Endothelial cell of umbilical vein (primary cell): ENCODE results near the gene ACVRL1. TPM values are rescaled to one million over a fixed set of nuclear protein-coding genes. Genes with fewer than 3 reads are reported as not detected.
A peak's percentile ranks its signal among the peaks of the same experiment; 100 is the strongest.

Experiments
- BruUV-seq: library from RNA; stranded (reverse); fragments of 400-500 nt; replicated peaks from 2 replicates; lab custom pipeline; 2021; lab: Mats Ljungman, UMichigan
- CTCF ChIA-PET: fragments of 300-600, 350-600 bp; sonication (Branson Sonifier 250); formaldehyde crosslinking; loops from one replicate; lab custom pipeline; 2021; ENCODE audit warnings: antibody characterized with exemption, inconsistent platforms; lab: Charles Lee
- POLR2A ChIA-PET: fragments of 300-600, 350-600 bp; sonication (Branson Sonifier 250); formaldehyde crosslinking; loops from one replicate; lab custom pipeline; 2021; ENCODE audit warnings: antibody characterized with exemption, inconsistent platforms; lab: Charles Lee
- DNase-seq: peaks from one replicate; pipeline ENCODE4 v3.0.0-alpha.2; 2011; ENCODE audit warnings: low read depth, low spot score
- FAIRE-seq: peaks from 2 replicates; lab custom pipeline; 2011; peaks lifted over from hg19 to GRCh38; lab: Jason Lieb, UNC
- H2AFZ ChIP-seq: 2 replicates; pipeline ENCODE4 v1.6.0; 2012; ENCODE audit warnings: low read depth, low read length, control low read depth, inconsistent platforms
- H3K27ac ChIP-seq: 2 replicates; pipeline ENCODE4 v1.5.1; 2011; ENCODE audit warnings: low read depth, mild to moderate bottlenecking, control low read depth, low read length, moderate library complexity; ENCODE audit not compliant: insufficient read depth
- H3K27me3 ChIP-seq, 2 experiments: 2 replicates each; pipeline versions ENCODE4 v1.6.0 to v1.6.1; 2011; ENCODE audit warnings: low read length in 2 of 2, mixed read lengths in 1 of 2; ENCODE audit not compliant: control insufficient read depth in 2 of 2, insufficient read depth in 2 of 2
- H3K36me3 ChIP-seq, 2 experiments: 2 replicates in 1 of 2; 3 replicates in 1 of 2; pipeline ENCODE4 v1.5.1; 2011; ENCODE audit warnings: low read length in 2 of 2, mild to moderate bottlenecking in 1 of 2, moderate library complexity in 1 of 2; ENCODE audit not compliant: control insufficient read depth in 2 of 2, insufficient read depth in 2 of 2; ENCODE audit errors: extremely low read depth in 1 of 2
- H3K4me1 ChIP-seq: 3 replicates; pipeline ENCODE4 v1.5.1; 2011; ENCODE audit warnings: mild to moderate bottlenecking, low read length; ENCODE audit not compliant: control insufficient read depth, insufficient read depth; ENCODE audit errors: extremely low read depth
- H3K4me2 ChIP-seq: 2 replicates; pipeline ENCODE4 v1.6.1; 2011; ENCODE audit warnings: low read length, control low read depth, mixed read lengths; ENCODE audit not compliant: insufficient read depth
- H3K4me3 ChIP-seq, 3 experiments: fragments of 200-600 bp in 1 of 3; sonication (generic), shearing (Covaris generic) in 1 of 3; replicated peaks in 1 of 3; 2 replicates each; pipeline ENCODE4 v1.5.1; 2011 to 2016; ENCODE audit warnings: control low read depth in 3 of 3, low read length in 3 of 3, mild to moderate bottlenecking in 2 of 3, inconsistent platforms in 1 of 3, low read depth in 1 of 3, moderate library complexity in 1 of 3; ENCODE audit not compliant: insufficient read depth in 1 of 3
- H3K79me2 ChIP-seq: 2 replicates; pipeline ENCODE4 v1.6.0; 2012; ENCODE audit warnings: low read length, inconsistent platforms; ENCODE audit not compliant: control insufficient read depth, insufficient read depth
- H3K9ac ChIP-seq: replicated peaks from 2 replicates; pipeline ENCODE3; 2011; ENCODE audit warnings: low read length, control low read depth; ENCODE audit not compliant: insufficient read depth; ENCODE audit errors: extremely low read depth
- H3K9me1 ChIP-seq: replicated peaks from 3 replicates; pipeline ENCODE4 v1.6.0; 2011; ENCODE audit warnings: mild to moderate bottlenecking, low read length; ENCODE audit not compliant: control insufficient read depth, insufficient read depth; ENCODE audit errors: extremely low read depth
- H3K9me3 ChIP-seq: replicated peaks from 2 replicates; pipeline ENCODE4 v1.5.1; 2012; ENCODE audit warnings: low read length, inconsistent platforms; ENCODE audit not compliant: control insufficient read depth, insufficient read depth
- H4K20me1 ChIP-seq: replicated peaks from 2 replicates; pipeline ENCODE3; 2011; ENCODE audit warnings: mild to moderate bottlenecking, low read length; ENCODE audit not compliant: control insufficient read depth, insufficient read depth; ENCODE audit errors: extremely low read depth
- CTCF ChIP-seq, 2 donors: IDR thresholded peaks; 1 replicate in 1 of 2; 2 replicates in 1 of 2; pipeline ENCODE4 v1.5.1; 2011; ENCODE audit warnings: low read length in 2 of 2, mild to moderate bottlenecking in 2 of 2, moderate library complexity in 2 of 2, control low read depth in 1 of 2, inconsistent platforms in 1 of 2, low read depth in 1 of 2; ENCODE audit not compliant: insufficient read depth in 1 of 2; ENCODE audit errors: extremely low read depth in 1 of 2
- EZH2 ChIP-seq: IDR thresholded peaks from 2 replicates; pipeline ENCODE4 v1.6.1; 2012; ENCODE audit warnings: borderline replicate concordance, low read depth, mild to moderate bottlenecking, moderate library complexity, low read length, inconsistent platforms; ENCODE audit not compliant: severe bottlenecking
- FOS ChIP-seq: IDR thresholded peaks from 2 replicates; pipeline ENCODE4 v1.6.1; 2011; ENCODE audit warnings: mild to moderate bottlenecking, low read length, moderate library complexity, borderline replicate concordance; ENCODE audit not compliant: insufficient read depth
- GATA2 ChIP-seq: IDR thresholded peaks from 2 replicates; pipeline ENCODE4 v1.7.0; 2011; ENCODE audit warnings: low read depth, mild to moderate bottlenecking, moderate library complexity, mixed read lengths, low read length; ENCODE audit not compliant: insufficient read length, insufficient read depth
- JUN ChIP-seq: IDR thresholded peaks from 2 replicates; pipeline ENCODE4 v1.6.1; 2011; ENCODE audit warnings: borderline replicate concordance, low read depth; ENCODE audit not compliant: insufficient read length, insufficient read depth
- MAX ChIP-seq: IDR thresholded peaks from 2 replicates; pipeline ENCODE4 v1.6.1; 2011; ENCODE audit not compliant: insufficient read depth, insufficient read length
- MYC ChIP-seq: IDR thresholded peaks from one replicate; pipeline ENCODE4 v1.6.1; 2011; ENCODE audit warnings: mild to moderate bottlenecking, low read depth, low read length
- POLR2A ChIP-seq: IDR thresholded peaks from 2 replicates; pipeline ENCODE4 v1.6.1; 2012; ENCODE audit warnings: low read depth, mild to moderate bottlenecking, control low read depth, low read length
- POLR2AphosphoS5 ChIP-seq: IDR thresholded peaks from 2 replicates; pipeline ENCODE4 v1.6.1; 2012; ENCODE audit warnings: low read depth, mild to moderate bottlenecking, control low read depth, low read length, moderate library complexity; ENCODE audit not compliant: insufficient read depth
- dilution Hi-C: fragments of 300-500 bp; cut with MboI; formaldehyde crosslinking; loops from one replicate; pipeline ENCODE4 v1.15.0; 2019; ENCODE audit warnings: low sequenced_read_pairs; ENCODE audit not compliant: extremely low pct_ligation_motif_present
- intact Hi-C: fragments of 100-400 bp; cut with micrococcal nuclease; formaldehyde crosslinking; loops from one replicate; pipeline ENCODE4 v1.10.0; 2022
- polyA plus RNA-seq, 4 experiments: library from polyadenylated mRNA; depleted of rRNA in 3 of 4; stranded (reverse) in 3 of 4; unstranded in 1 of 4; fragments of >200 nt; gene quantifications; 2 replicates each; pipeline versions ENCODE4 v1.2.1 to v1.2.3, GENCODE V29; 2011 to 2012; ENCODE audit warnings: missing spikeins in 1 of 4
- total RNA-seq: library from RNA; stranded (reverse); gene quantifications from 2 replicates; pipeline ENCODE4 v1.2.3, GENCODE V29; 2021

Gene ACVRL1
- total and polyA plus RNA-seq, 2 donors (not counting 3 experiments of a cell fraction or from before 2014, with no cell fraction given), result 355 to 404 TPM

DNA sequence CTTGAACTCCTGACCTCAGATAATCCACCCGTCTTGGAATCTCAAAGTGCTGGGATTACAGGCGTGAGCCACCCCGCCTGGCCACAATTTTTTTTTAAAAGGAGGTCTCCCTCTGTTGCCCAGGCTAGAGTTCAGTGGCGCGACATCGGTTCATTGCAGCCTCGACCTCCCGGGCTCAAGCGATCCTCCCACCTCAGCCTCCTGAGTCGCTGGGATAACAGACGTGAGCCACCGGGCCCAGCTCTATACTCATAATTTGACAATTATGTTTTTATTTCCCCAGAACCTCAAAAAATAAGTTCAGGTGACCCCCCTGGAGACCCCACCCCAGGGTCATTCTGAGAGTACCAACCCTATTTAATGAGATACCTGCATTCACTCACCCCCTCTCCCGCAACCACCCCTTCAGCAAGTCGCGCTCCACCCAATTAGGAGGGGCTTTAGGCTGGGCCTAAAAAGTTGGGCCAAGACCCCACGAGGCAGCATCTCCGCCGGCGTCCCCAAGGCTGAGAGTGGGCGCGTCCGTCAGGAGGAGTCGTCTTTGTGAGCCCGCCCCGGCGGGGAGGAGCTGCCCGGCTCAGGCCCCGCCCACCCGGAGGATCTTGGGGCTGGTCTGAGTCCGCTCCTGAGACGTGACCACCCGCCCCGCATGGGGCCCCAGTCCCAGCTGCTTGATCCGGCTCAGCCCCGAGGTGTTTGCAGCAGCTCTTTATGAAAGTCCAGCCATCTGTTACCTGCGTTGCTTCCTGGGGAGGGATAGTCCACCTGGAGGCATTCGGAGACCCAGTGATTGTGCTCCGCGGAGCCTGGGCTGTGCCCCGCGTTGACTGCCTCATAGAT lies 19.6 kb upstream of the ACVRL1 start, which contains the start of gene ANKRD33:
Gene ANKRD33 (plus strand): TSS at position 628 of the 840 bp plus-strand sequence. CDS start 84 bp downstream, at position 712.
- no TSS peak for BruUV-seq
- H3K4me2 ChIP-seq, result peak within 1 kb of the TSS; percentile 54
- peak within 1 kb of the TSS; percentile 46 for H2AFZ ChIP-seq
- DNase-seq (peak; percentile 62), FAIRE-seq (peak; percentile 85)
- H3K27ac ChIP-seq, result peak within 1 kb of the TSS; percentile 89
- H3K9me1 ChIP-seq, result no peaks in the 10 kb centered on the region
- peaks cover 2% of the 10 kb centered on the region for H3K9me3 ChIP-seq
- dilution Hi-C loops, result no loop called here
- H3K9ac ChIP-seq, result no peak within 1 kb of the TSS
- H3K79me2 ChIP-seq, result no peaks in the 10 kb centered on the region
- H4K20me1 ChIP-seq, result no peaks in the 10 kb centered on the region
- H3K4me1 ChIP-seq, result peaks cover 41% of the 10 kb centered on the region
- TF ChIP-seq CTCF (IDR thresholded peaks at IDR 0.05; ENCODE audit: extremely low read depth in 1 of 2, insufficient read depth in 1 of 2, low read depth in 1 of 2, low read length in 2 of 2), result no peak
- TF ChIP-seq JUN, result no peak
- TF ChIP-seq POLR2A, result no peak
- TF ChIP-seq GATA2, result no peak
- no peak for TF ChIP-seq MAX
- TF ChIP-seq POLR2AphosphoS5, result no peak
- TF ChIP-seq EZH2, result no peak
- no peak for TF ChIP-seq MYC
- TF ChIP-seq FOS, result no peak
- intact Hi-C loops, result loop anchor here (5.0 kb wide), 1 partner anchor 145 kb away; no protein-coding TSS in a partner anchor
- H3K36me3 ChIP-seq, result no peaks in the 10 kb centered on the region
- peak within 1 kb of the TSS in 1 of 3 experiments; percentile 6 for H3K4me3 ChIP-seq
- ChIA-PET POLR2A (interaction anchor here (0.6 kb wide), 3 partner anchors 9 to 1721 kb away, joined by 3 to 5 read pairs (median 4); partner anchors contain the start of gene TAMALIN), CTCF (interaction anchor here (0.7 to 6.5 kb wide), 11 partner anchors 8 to 133 kb away, joined by 3 to 55 read pairs (median 5); partner anchors contain the start of gene ACVRL1)
- no peaks in the 10 kb centered on the region for H3K27me3 ChIP-seq
